Peyer's patch (tissue), 4 donors: Measurements from ENCODE around the gene ABLIM2. TPM values are rescaled to one million over a fixed set of nuclear protein-coding genes. Genes with fewer than 3 reads are reported as not detected.

Source experiments
- DNase-seq, 3 donors: peaks; one replicate each; pipeline ENCODE4 v3.0.0-alpha.2; 2017 to 2019
- H3K27ac ChIP-seq, 4 donors: fragments of 200-600 bp; sonication (generic); one replicate each; pipeline ENCODE4 v1.5.1; 2016 to 2019
- H3K27me3 ChIP-seq, 2 donors: fragments of 200-600 bp; sonication (generic); one replicate each; pipeline ENCODE4 v1.5.1; 2019
- H3K36me3 ChIP-seq, 3 donors: fragments of 200-600 bp; sonication (generic); one replicate each; pipeline ENCODE4 v1.5.1; 2016 to 2019
- H3K4me1 ChIP-seq, 4 donors: fragments of 200-600 bp; sonication (generic); one replicate each; pipeline ENCODE4 v1.5.1; 2016 to 2019
- H3K4me3 ChIP-seq, 4 donors: fragments of 200-600 bp; sonication (generic); 1 replicate in 3 of 4; 2 replicates in 1 of 4; pipeline ENCODE4 v1.5.1; 2016 to 2019; ENCODE audit warnings: mild to moderate bottlenecking in 1 of 4
- H3K9me3 ChIP-seq, 4 donors: fragments of 200-600 bp; sonication (generic); one replicate each; pipeline ENCODE4 v1.5.1; 2016 to 2019; ENCODE audit warnings: mild to moderate bottlenecking in 1 of 4
- CTCF ChIP-seq, 6 experiments: fragments of 450-650 bp in 4 of 6; fragments of 200-600 bp in 2 of 6; sonication (generic) in 1 of 6; IDR thresholded peaks; one replicate each; pipeline ENCODE4 v1.5.1; 2017 to 2019; ENCODE audit warnings: antibody characterized with exemption in 6 of 6, mild to moderate bottlenecking in 3 of 6, moderate library complexity in 1 of 6
- POLR2A ChIP-seq, 2 donors: fragments of 450-650 bp; IDR thresholded peaks; one replicate each; pipeline ENCODE4 v1.5.1; 2017; ENCODE audit warnings: antibody characterized with exemption in 2 of 2, mild to moderate bottlenecking in 2 of 2, moderate library complexity in 2 of 2
- total RNA-seq, 4 donors: library from RNA; depleted of rRNA; stranded (reverse); fragments of >200 nt; gene quantifications; one replicate each; pipeline ENCODE4 v1.1.0, GENCODE V29; 2016

Gene ABLIM2
- total RNA-seq, 4 donors from 2014 or later, result 9.0 to 24.2 (median 11.7) TPM

DNA sequence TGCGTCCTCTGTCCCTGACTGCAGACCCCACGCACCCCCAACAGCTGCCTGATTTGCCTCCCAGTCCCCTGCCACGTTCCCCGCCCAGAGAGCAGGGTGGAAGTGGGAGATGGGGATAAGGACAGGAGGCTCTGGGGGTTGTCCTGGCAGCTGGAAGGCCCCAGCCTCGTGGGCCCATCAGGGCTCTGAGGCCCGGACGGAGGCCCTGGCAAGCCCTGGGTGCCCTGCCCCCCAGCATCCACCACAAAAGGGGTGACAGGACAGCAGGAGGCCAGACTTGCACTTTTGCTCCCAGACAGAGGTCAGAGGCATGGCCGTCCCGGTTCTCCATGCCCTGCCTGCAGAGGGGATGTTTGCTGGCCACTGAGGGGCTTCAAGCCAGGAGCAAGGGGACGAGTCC, 45.2 kb upstream of the ABLIM2 start:
- Histone ChIP-seq H3K36me3 (no peaks in the 10 kb centered on the region), H3K27ac (no peak overlapping the region), H3K9me3 (no peaks in the 10 kb centered on the region), H3K4me1 (peaks cover 0 to 44% (median 30%) of the 10 kb centered on the region in 4 donors), H3K27me3 (no peaks in the 10 kb centered on the region), H3K4me3 (no peak overlapping the region)
- TF ChIP-seq CTCF (IDR thresholded peaks at IDR 0.05), result no peak
- no peak for TF ChIP-seq POLR2A (IDR thresholded peaks at IDR 0.05)
- DNase-seq, result no peak

DNA sequence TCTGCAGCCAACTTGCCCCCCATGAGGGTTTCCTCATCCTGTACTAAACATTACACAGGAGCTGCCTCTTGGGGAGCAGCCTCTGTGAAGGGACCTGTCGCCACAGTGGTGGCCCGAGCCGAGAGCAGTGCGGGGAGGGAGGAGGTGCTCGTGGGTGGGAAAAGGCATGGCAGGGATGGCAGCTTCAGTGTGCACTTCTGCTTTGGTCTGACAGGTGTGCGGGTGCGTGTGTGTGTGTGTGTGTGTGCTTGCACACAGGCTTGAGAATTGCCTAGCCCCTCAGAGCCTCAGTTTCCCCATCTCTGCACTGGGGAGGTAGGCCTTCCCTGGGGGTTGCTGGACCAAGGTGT, 44.4 kb upstream of the ABLIM2 start:
- Histone ChIP-seq H3K27me3 (no peaks in the 10 kb centered on the region), H3K27ac (peak overlapping the region in 1 of 4 donors; percentile 93), H3K9me3 (no peaks in the 10 kb centered on the region), H3K36me3 (no peaks in the 10 kb centered on the region), H3K4me1 (peaks cover 0 to 51% (median 34%) of the 10 kb centered on the region in 4 donors), H3K4me3 (no peak overlapping the region)
- no peak for DNase-seq
- TF ChIP-seq POLR2A (IDR thresholded peaks at IDR 0.05) (no peak), CTCF (IDR thresholded peaks at IDR 0.05) (no peak)

DNA sequence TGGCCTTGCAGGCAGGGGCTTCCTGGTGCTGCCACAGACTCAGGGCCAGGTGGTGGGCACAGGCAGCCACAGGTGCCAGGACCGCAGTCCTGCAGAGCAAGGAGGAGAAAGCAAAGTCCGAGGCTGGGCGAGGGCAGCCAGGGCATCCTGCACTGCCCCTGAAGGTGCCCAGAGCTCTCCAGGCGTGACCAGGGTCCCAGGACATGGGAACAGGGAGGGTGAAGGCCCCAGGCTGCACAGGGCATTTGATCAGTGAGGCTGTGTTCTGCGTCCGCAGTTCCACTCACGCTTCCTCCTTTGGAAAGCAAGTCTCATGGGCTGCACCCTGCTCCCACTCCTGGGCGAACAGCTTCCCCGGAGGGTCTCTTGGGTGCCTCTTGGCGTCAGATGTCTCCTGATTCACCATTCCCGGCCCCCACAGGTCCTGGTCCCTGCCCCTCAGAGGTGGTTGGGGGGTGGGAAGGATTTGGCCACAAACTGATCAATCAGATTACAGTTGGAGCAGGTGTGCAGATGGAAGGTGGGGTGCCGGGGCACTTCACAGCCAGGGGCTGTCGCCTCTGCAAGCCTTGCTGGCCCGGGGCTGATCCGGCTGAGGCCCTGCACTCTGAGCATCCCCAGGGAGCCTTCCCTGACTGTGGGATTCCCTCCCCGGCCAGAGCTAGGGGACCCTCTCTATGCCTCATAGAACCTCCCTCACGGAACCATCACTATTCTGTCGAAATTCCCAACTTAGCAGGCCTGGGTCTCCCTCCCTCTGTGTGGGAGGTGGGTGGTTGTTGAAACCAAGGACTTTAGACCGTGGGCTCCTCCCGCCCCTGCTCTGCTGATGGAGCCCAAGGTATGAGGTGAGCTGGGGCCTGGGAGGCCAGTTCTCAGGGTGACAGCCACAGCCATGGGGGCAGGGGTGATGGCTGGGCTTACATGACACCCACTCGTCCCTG, 43.8 kb upstream of the ABLIM2 start:
- H3K4me1 ChIP-seq, result peaks cover 0 to 52% (median 34%) of the 10 kb centered on the region in 4 donors
- no peaks in the 10 kb centered on the region for H3K27me3 ChIP-seq
- H3K9me3 ChIP-seq, result no peaks in the 10 kb centered on the region
- no peaks in the 10 kb centered on the region for H3K36me3 ChIP-seq
- H3K27ac ChIP-seq, result peak overlapping the region in 1 of 4 donors; percentile 93
- H3K4me3 ChIP-seq, result peak overlapping the region in 2 of 4 donors; percentile 50 to 61
- DNase-seq, result peak in 1 of 3 donors; percentile 36
- TF ChIP-seq POLR2A (IDR thresholded peaks at IDR 0.05) (no peak), CTCF (IDR thresholded peaks at IDR 0.05) (no peak)

DNA sequence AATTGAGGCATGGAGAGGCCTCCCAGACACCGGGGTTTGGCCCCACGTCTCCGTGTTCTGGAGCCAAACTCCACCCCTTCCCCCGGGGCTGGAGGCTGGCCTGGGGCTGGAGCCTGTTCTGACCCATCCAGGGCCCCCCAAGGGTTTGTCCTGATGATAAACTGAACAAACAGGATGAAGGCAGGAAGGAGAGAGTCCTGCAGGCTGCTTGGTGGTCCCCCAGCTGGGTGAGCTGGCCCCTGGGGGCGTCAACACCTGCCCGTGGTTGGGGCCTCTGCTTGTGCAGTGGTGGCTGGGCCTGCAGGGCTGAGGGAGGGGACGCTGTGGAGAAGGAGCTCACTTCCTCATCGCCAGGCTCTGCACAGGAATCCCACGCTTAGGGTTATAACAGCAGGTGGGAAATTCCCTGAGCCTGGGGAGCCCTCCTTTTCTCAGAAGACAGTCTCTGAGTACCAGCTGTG, 42.7 kb upstream of the ABLIM2 start:
- no peak for TF ChIP-seq POLR2A (IDR thresholded peaks at IDR 0.05)
- TF ChIP-seq CTCF (IDR thresholded peaks at IDR 0.05), result no peak
- no peaks in the 10 kb centered on the region for H3K27me3 ChIP-seq
- H3K4me3 ChIP-seq, result peak overlapping the region; percentile 50 to 63 (median 56)
- DNase-seq, result peak in 2 of 3 donors; percentile 74 to 79
- peak overlapping the region; percentile 72 to 93 (median 78) for H3K27ac ChIP-seq
- H3K36me3 ChIP-seq, result no peaks in the 10 kb centered on the region
- H3K9me3 ChIP-seq, result no peaks in the 10 kb centered on the region
- peaks cover 0 to 50% (median 33%) of the 10 kb centered on the region in 4 donors for H3K4me1 ChIP-seq

GRCh38 chr4:8200302-8200975, 41.8 kb upstream of the ABLIM2 start:
- peak in 2 of 3 donors; percentile 67 to 70 for DNase-seq
- H3K36me3 ChIP-seq, result no peaks in the 10 kb centered on the region
- H3K27ac ChIP-seq, result peak overlapping the region; percentile 72 to 93 (median 78)
- H3K9me3 ChIP-seq, result no peaks in the 10 kb centered on the region
- peaks cover 0 to 46% (median 29%) of the 10 kb centered on the region in 4 donors for H3K4me1 ChIP-seq
- H3K4me3 ChIP-seq, result peak overlapping the region; percentile 50 to 63 (median 56)
- no peaks in the 10 kb centered on the region for H3K27me3 ChIP-seq
- TF ChIP-seq CTCF (IDR thresholded peaks at IDR 0.05), result no peak
- TF ChIP-seq POLR2A (IDR thresholded peaks at IDR 0.05), result no peak
